GM12875 (cell line): ENCODE data around the gene ZNF605.

Experiments
- H3K4me3 ChIP-seq: one replicate; pipeline ENCODE4 v1.5.1; 2011; ENCODE audit warnings: low read depth, low read length, control low read depth
- CTCF ChIP-seq: IDR thresholded peaks from 2 replicates; pipeline ENCODE4 v1.5.1; 2011; ENCODE audit warnings: low read depth, mild to moderate bottlenecking, control low read depth, inconsistent platforms, low read length, moderate library complexity, borderline replicate concordance; ENCODE audit not compliant: insufficient read depth

The ZNF605 gene

GRCh38 chr12:132872073-132872855 is 83.8 kb downstream of the ZNF605 start:
- H3K4me3 ChIP-seq, result no peak overlapping the region
- TF ChIP-seq CTCF, result no peak

GRCh38 chr12:132869551-132869950 is 86.6 kb downstream of the ZNF605 start:
- TF ChIP-seq CTCF, result no peak
- no peak overlapping the region for H3K4me3 ChIP-seq
